Lower lobe of right lung (tissue), 2 donors: ENCODE measurements around the gene PXN. TPM values are rescaled to one million over a fixed set of nuclear protein-coding genes. Genes with fewer than 3 reads are reported as not detected.

Experiments
- ATAC-seq, 2 donors: fragments of 200-7000 bp; cut with Tn5 transposase; one replicate each; pipeline ENCODE4 v1.9.1; 2020 to 2022; ENCODE audit warnings: mild to moderate bottlenecking in 2 of 2, moderate library complexity in 2 of 2
- DNase-seq: peaks from one replicate; pipeline ENCODE4 v3.0.0-alpha.2; 2020
- H3K27ac ChIP-seq: fragments of 200-600 bp; one replicate; pipeline ENCODE4 v1.8.0; 2022
- H3K27me3 ChIP-seq: fragments of 200-600 bp; one replicate; pipeline ENCODE4 v1.8.0; 2022; ENCODE audit warnings: low read depth
- H3K36me3 ChIP-seq: fragments of 200-600 bp; one replicate; pipeline ENCODE4 v1.8.0; 2022; ENCODE audit warnings: mild to moderate bottlenecking
- H3K4me1 ChIP-seq: fragments of 200-600 bp; one replicate; pipeline ENCODE4 v1.8.0; 2022
- H3K4me3 ChIP-seq: fragments of 200-600 bp; one replicate; pipeline ENCODE4 v1.8.0; 2022; ENCODE audit warnings: mild to moderate bottlenecking
- H3K9me3 ChIP-seq: fragments of 200-600 bp; one replicate; pipeline ENCODE4 v1.8.0; 2022
- CTCF ChIP-seq: fragments of 200-600 bp; IDR thresholded peaks from one replicate; pipeline ENCODE4 v1.8.0; 2022; ENCODE audit warnings: antibody characterized with exemption, mild to moderate bottlenecking
- intact Hi-C: fragments of 100-400 bp; cut with DNase I; formaldehyde crosslinking; loops from one replicate; pipeline ENCODE4 v1.11.0; 2022
- total RNA-seq: library from RNA; stranded (reverse); fragmentation: NEBNext Ultra II Directional; extraction: Animal tissue kit (Norgen Biotek cat#: 25700); gene quantifications from one replicate; pipeline ENCODE4 v1.2.1, GENCODE V29; 2021
- donor health status: DM: no; HTN: yes; CAD: no; lungs with severe emphysema.

PXN gene
- total RNA-seq, 1 donor from 2014 or later, result 105 TPM

DNA sequence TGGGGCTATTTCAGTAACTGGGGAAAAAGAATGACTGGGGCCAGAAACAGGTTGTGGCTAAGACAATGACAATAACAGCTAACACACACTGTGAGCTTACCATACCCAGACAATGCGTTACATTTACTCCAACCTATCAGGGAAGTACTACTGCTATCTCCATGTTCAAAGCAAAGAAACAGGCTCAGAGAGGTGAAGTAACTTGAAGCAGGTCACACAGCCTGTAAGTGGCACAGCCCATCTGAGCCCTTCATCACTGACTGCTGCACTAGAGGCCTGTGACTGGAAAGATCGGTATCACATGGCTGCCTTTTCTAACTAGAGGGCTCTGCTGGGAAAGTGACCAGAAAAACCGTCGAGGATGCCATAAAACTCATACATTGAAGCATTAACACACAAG lies 78.9 kb downstream of the PXN start:
- no peaks in the 10 kb centered on the region for H3K9me3 ChIP-seq
- intact Hi-C loops, result no loop called here
- ATAC-seq (no peak), DNase-seq (no peak)
- no peak overlapping the region for H3K27ac ChIP-seq
- H3K36me3 ChIP-seq, result peaks cover 97% of the 10 kb centered on the region
- no peak overlapping the region for H3K4me3 ChIP-seq
- TF ChIP-seq CTCF, result no peak
- H3K27me3 ChIP-seq, result no peaks in the 10 kb centered on the region
- H3K4me1 ChIP-seq, result no peaks in the 10 kb centered on the region

DNA sequence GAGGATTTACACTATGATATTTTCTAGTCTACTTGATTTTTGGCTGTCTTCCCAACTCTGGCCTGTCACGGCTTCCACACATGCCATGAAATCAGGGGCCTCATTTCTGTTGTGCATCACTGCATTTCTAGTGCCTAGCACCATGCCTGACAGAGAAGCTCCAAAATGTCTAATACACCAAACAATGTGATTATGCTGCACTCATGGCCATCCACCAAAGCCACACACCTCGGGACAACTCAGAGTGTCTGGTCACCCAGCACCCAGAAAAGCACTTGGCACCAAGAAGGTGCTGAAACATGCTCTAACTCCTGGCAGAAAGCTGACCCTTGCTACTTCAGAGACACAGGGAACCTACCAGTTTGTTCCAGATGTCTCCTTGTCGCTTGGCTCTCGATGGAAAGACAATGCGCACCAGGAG lies 82.3 kb downstream of the PXN start:
- intact Hi-C loops, result no loop called here
- H3K27ac ChIP-seq, result no peak overlapping the region
- H3K27me3 ChIP-seq, result no peaks in the 10 kb centered on the region
- ATAC-seq (no peak), DNase-seq (no peak)
- H3K36me3 ChIP-seq, result peaks cover 95% of the 10 kb centered on the region
- no peaks in the 10 kb centered on the region for H3K4me1 ChIP-seq
- no peak overlapping the region for H3K4me3 ChIP-seq
- TF ChIP-seq CTCF, result no peak
- no peaks in the 10 kb centered on the region for H3K9me3 ChIP-seq

GRCh38 chr12:120181991-120182631 lies 83.4 kb downstream of the PXN start:
- Histone ChIP-seq H3K27me3 (no peaks in the 10 kb centered on the region), H3K4me1 (no peaks in the 10 kb centered on the region), H3K9me3 (no peaks in the 10 kb centered on the region), H3K27ac (peak overlapping the region; percentile 31), H3K36me3 (peaks cover 95% of the 10 kb centered on the region), H3K4me3 (no peak overlapping the region)
- no peak for TF ChIP-seq CTCF
- DNase-seq (no peak), ATAC-seq (peak; percentile 62 to 70)
- intact Hi-C loops, result no loop called here

- Histone ChIP-seq H3K36me3 (peaks cover 95% of the 10 kb centered on the region), H3K27me3 (no peaks in the 10 kb centered on the region), H3K4me3 (no peak overlapping the region), H3K4me1 (no peaks in the 10 kb centered on the region), H3K27ac (no peak overlapping the region), H3K9me3 (no peaks in the 10 kb centered on the region)
- ATAC-seq (no peak), DNase-seq (no peak)
- intact Hi-C loops, result no loop called here
- TF ChIP-seq CTCF, result no peak
Observed at GRCh38 chr12:120180975-120181374, 84.6 kb downstream of the PXN start.

DNA sequence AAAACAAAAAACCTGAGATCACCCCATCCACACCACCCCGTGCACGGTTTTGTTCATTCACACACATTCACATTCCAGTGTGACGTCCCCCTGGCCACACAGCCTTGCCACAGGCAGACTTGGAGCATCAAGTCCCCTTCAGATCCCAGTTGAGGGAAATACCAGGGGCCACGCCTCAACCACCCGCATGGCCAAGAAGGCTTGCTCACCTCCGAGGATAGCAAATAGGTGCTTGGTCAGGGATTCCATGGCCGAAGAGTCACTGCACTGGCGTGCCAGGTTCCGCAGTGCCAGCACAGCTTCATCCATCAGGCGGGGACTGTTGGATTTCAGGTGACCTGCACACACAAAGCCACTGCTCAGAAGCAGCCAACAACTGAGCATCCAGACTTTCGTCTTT lies 90.0 kb downstream of the PXN start:
- H3K36me3 ChIP-seq, result peaks cover 100% of the 10 kb centered on the region
- no peaks in the 10 kb centered on the region for H3K4me1 ChIP-seq
- no peak for DNase-seq
- no peaks in the 10 kb centered on the region for H3K9me3 ChIP-seq
- no peak overlapping the region for H3K27ac ChIP-seq
- no peak for TF ChIP-seq CTCF
- ATAC-seq, result no peak
- H3K4me3 ChIP-seq, result no peak overlapping the region
- H3K27me3 ChIP-seq, result no peaks in the 10 kb centered on the region
- intact Hi-C loops, result no loop called here
